HepG2 (cell line): ENCODE results near the gene AADACL2. TPM values are rescaled to one million over a fixed set of nuclear protein-coding genes. Genes with fewer than 3 reads are reported as not detected.
"Not testable (repeated sequence)": the region's sequence is repeated elsewhere in the genome, so short reads cannot be mapped to it uniquely, and the experiment has no call there.

ENCODE experiments used
- ATAC-seq: fragments of 200-7000 bp; cut with Tn5 transposase; 3 replicates; pipeline ENCODE4 v1.9.1; 2020; ENCODE audit warnings: mild to moderate bottlenecking, moderate library complexity
- BruUV-seq: library from RNA; stranded (reverse); fragments of 400-500 nt; replicated peaks from 2 replicates; lab custom pipeline; 2021; lab: Mats Ljungman, UMichigan
- CTCF ChIA-PET: fragments of 300-600 bp; formaldehyde crosslinking; extraction: SDS; loops from one replicate; lab custom pipeline; 2021; ENCODE audit warnings: low total read pairs, inconsistent platforms, low intra/inter-chr PET ratio; lab: Yijun Ruan, JAX
- POLR2A ChIA-PET: fragments of 350-600 bp; sonication (Branson Sonifier 250); formaldehyde crosslinking; loops from one replicate; lab custom pipeline; 2020; ENCODE audit warnings: antibody characterized with exemption, inconsistent platforms; lab: Yijun Ruan, JAX
- DNase-seq: peaks from one replicate; pipeline ENCODE4 v3.0.0-alpha.2; 2015; ENCODE audit warnings: low spot score
- FAIRE-seq: peaks from 3 replicates; lab custom pipeline; 2011; peaks lifted over from hg19 to GRCh38; lab: Jason Lieb, UNC
- H2AFZ ChIP-seq: one replicate; pipeline ENCODE4 v1.6.1; 2011; ENCODE audit warnings: low read length, inconsistent platforms
- H3K27ac ChIP-seq: fragments of 300-600 bp; 3 replicates; pipeline ENCODE4 v1.8.0; 2011; ENCODE audit warnings: mixed run types, mild to moderate bottlenecking, mixed read lengths, low read length, inconsistent platforms; ENCODE audit not compliant: insufficient read depth; ENCODE audit errors: extremely low read length
- H3K27me3 ChIP-seq, 2 experiments: fragments of 200-600 bp in 1 of 2; 2 replicates in 1 of 2; 3 replicates in 1 of 2; pipeline versions ENCODE4 v1.6.0 to v1.8.0; 2011; ENCODE audit warnings: low read length in 2 of 2, mild to moderate bottlenecking in 2 of 2, moderate library complexity in 2 of 2, inconsistent platforms in 1 of 2; ENCODE audit not compliant: insufficient read depth in 2 of 2, control insufficient read depth in 1 of 2
- H3K36me3 ChIP-seq, 2 experiments: fragments of 200-600 bp in 1 of 2; replicated peaks in 1 of 2; 2 replicates in 1 of 2; 3 replicates in 1 of 2; pipeline versions ENCODE4 v1.5.1 to v1.8.0; 2011; ENCODE audit warnings: low read length in 2 of 2, inconsistent platforms in 1 of 2; ENCODE audit not compliant: insufficient read depth in 2 of 2, control insufficient read depth in 1 of 2
- H3K4me1 ChIP-seq: 2 replicates; pipeline ENCODE4 v1.5.1; 2012; ENCODE audit warnings: low read length, inconsistent platforms; ENCODE audit not compliant: insufficient read depth
- H3K4me2 ChIP-seq: 2 replicates; pipeline ENCODE4 v1.6.0; 2011; ENCODE audit warnings: low read depth, low read length, inconsistent platforms
- H3K4me3 ChIP-seq, 3 experiments: fragments of 200-600 bp in 1 of 3; sonication (generic), shearing (Covaris generic) in 1 of 3; replicated peaks in 1 of 3; 2 replicates each; pipeline ENCODE4 v1.5.1; 2011 to 2016; ENCODE audit warnings: low read length in 3 of 3, inconsistent platforms in 2 of 3, low read depth in 2 of 3, mild to moderate bottlenecking in 2 of 3, control low read depth in 1 of 3, mixed read lengths in 1 of 3; ENCODE audit not compliant: insufficient read depth in 1 of 3
- H3K79me2 ChIP-seq: one replicate; pipeline ENCODE4 v1.6.1; 2011; ENCODE audit warnings: low read length, inconsistent platforms; ENCODE audit not compliant: insufficient read depth
- H3K9ac ChIP-seq: 2 replicates; pipeline ENCODE4 v1.6.0; 2011; ENCODE audit warnings: mild to moderate bottlenecking, low read depth, low read length, inconsistent platforms; ENCODE audit not compliant: insufficient read depth
- H3K9me3 ChIP-seq: 2 replicates; pipeline ENCODE4 v1.5.1; 2012; ENCODE audit warnings: mild to moderate bottlenecking, low read length
- H4K20me1 ChIP-seq: 2 replicates; pipeline ENCODE4 v1.6.0; 2011; ENCODE audit warnings: inconsistent platforms, mild to moderate bottlenecking, low read length, moderate library complexity; ENCODE audit not compliant: insufficient read depth
- CEBPB ChIP-seq: IDR thresholded peaks from 2 replicates; pipeline ENCODE4 v1.6.1; 2011; ENCODE audit warnings: low read depth, low read length, improper control_type of control experiment, borderline replicate concordance
- MAF1 ChIP-seq: sonication (generic); formaldehyde crosslinking; IDR thresholded peaks from 2 replicates; pipeline ENCODE4 v1.5.0; 2020; ENCODE audit warnings: missing genetic modification reagents, borderline replicate concordance
- ZNF430 ChIP-seq: sonication (generic); formaldehyde crosslinking; IDR thresholded peaks from 2 replicates; pipeline ENCODE4 v1.9.0; 2021; ENCODE audit warnings: mild to moderate bottlenecking, missing genetic modification reagents
- ZNF431 ChIP-seq: sonication (generic); formaldehyde crosslinking; IDR thresholded peaks from 2 replicates; pipeline ENCODE4 v1.9.0; 2022; ENCODE audit warnings: missing genetic modification reagents, low read depth, mild to moderate bottlenecking, borderline replicate concordance
- ZNF432 ChIP-seq: sonication (generic); formaldehyde crosslinking; IDR thresholded peaks from 2 replicates; pipeline ENCODE4 v1.5.0; 2020; ENCODE audit warnings: missing genetic modification reagents, mild to moderate bottlenecking, borderline replicate concordance
- ZNF512B ChIP-seq: sonication (generic); formaldehyde crosslinking; IDR thresholded peaks from 2 replicates; pipeline ENCODE4 v1.5.1; 2020; ENCODE audit warnings: missing genetic modification reagents, mild to moderate bottlenecking, borderline replicate concordance
- WGBS: methylation state at CpG from one replicate; pipeline ENCODE4 v1.1.6; 2017; ENCODE audit warnings: low lambda C conversion rate; 5-methylcytosine and 5-hydroxymethylcytosine counted together
- in situ Hi-C: cut with HindIII; loops from 2 replicates; pipeline ENCODE4 v1.10.0; 2017; ENCODE audit warnings: low pct_unique_long_range_greater_than_20kb; ENCODE audit not compliant: extremely low pct_ligation_motif_present
- intact Hi-C: fragments of 100-400 bp; cut with micrococcal nuclease; formaldehyde crosslinking; loops from one replicate; pipeline ENCODE4 v1.10.0; 2022; ENCODE audit not compliant: unreplicated experiment
- polyA plus RNA-seq, 8 experiments: library from polyadenylated mRNA; depleted of rRNA in 3 of 8; stranded (reverse) in 7 of 8; unstranded in 1 of 8; fragments of >200 nt; fragmentation: Illumina TruSeq in 4 of 8; extraction: Trizol in 4 of 8; gene quantifications; 2 replicates each; pipeline versions ENCODE4 v1.2.1 to v1.2.3, GENCODE V29; 2011 to 2016; ENCODE audit warnings: low read depth in 4 of 8, missing spikeins in 1 of 8, mixed read lengths in 1 of 8; ENCODE audit not compliant: insufficient read depth in 1 of 8
- total RNA-seq, 5 experiments: library from RNA; depleted of rRNA; stranded (reverse); fragments of >200 nt; fragmentation: Illumina TruSeq; extraction: Trizol; gene quantifications; 2 replicates each; pipeline ENCODE4 v1.2.3, GENCODE V29; 2016; ENCODE audit warnings: low read depth in 1 of 5

The AADACL2 gene
- total and polyA plus RNA-seq, 2 of the 13 experiments (the other 11 are each of a cell fraction or from before 2014, with no cell fraction given) = not detected

- FAIRE-seq, H4K20me1 ChIP-seq, ATAC-seq, H3K27me3 ChIP-seq, H3K27ac ChIP-seq, BruUV-seq, H2AFZ ChIP-seq, CTCF ChIA-PET, H3K4me3 ChIP-seq, H3K9ac ChIP-seq, H3K36me3 ChIP-seq, H3K79me2 ChIP-seq, DNase-seq, intact Hi-C loops: not testable (repeated sequence)
- 97% methylated on average over 2 of the region's 2 CpGs for WGBS
- H3K4me1 ChIP-seq = peaks cover 44% of the 10 kb centered on the region
- POLR2A ChIA-PET = interaction anchor here (1.2 kb wide), 1 partner anchor 20 kb away, joined by 5 read pairs; no protein-coding TSS in a partner anchor
- in situ Hi-C loops = loop anchor here (25.0 kb wide), 1 partner anchor 578 kb away; the partner anchor contains the start of gene GPR171
- TF ChIP-seq ZNF430 (CRISPR knock-in tag) (peak; percentile 71), ZNF431 (CRISPR knock-in tag) (peak; percentile 84; the same call in 1 of the 2 replicates)
- TF ChIP-seq, all 625 proteins: peak for 2; not testable (repeated sequence) for 623
- not testable (repeated sequence) for H3K4me2 ChIP-seq, H3K9me3 ChIP-seq
Observed at GRCh38 chr3:151790763-151791162, 57.0 kb downstream of the AADACL2 start.

GRCh38 chr3:151792411-151792810, 58.7 kb downstream of the AADACL2 start:
- Histone ChIP-seq H3K27ac (no peak overlapping the region), H3K9me3 (peaks cover 5% of the 10 kb centered on the region), H3K4me1 (peaks cover 44% of the 10 kb centered on the region), H3K9ac (no peak overlapping the region), H3K79me2 (no peaks in the 10 kb centered on the region), H4K20me1 (no peaks in the 10 kb centered on the region), H3K27me3 (no peaks in the 10 kb centered on the region), H3K4me3 (no peak overlapping the region), H2AFZ (no peak overlapping the region), H3K4me2 (no peak overlapping the region), H3K36me3 (no peaks in the 10 kb centered on the region)
- CTCF ChIA-PET = no interaction called here
- DNase-seq (no peak), FAIRE-seq (no peak), ATAC-seq (no peak)
- in situ Hi-C loops = loop anchor here (25.0 kb wide), 1 partner anchor 580 kb away; the partner anchor contains the start of gene GPR171
- WGBS = 85% methylated on average over 2 of the region's 2 CpGs
- POLR2A ChIA-PET = no interaction called here
- TF ChIP-seq CEBPB (0 out of 2 replicates have a peak, but pooled peaks have one; percentile 5), MAF1 (CRISPR knock-in tag) (no peak), ZNF512B (no peak), ZNF432 (CRISPR knock-in tag) (no peak)
- intact Hi-C loops = no loop called here
- BruUV-seq = no TSS peak
